HCT116 (cell line): ENCODE measurements around the gene TCP11X1.
"Not testable (repeated sequence)": the region's sequence is repeated elsewhere in the genome, so short reads cannot be mapped to it uniquely, and the experiment has no call there.

Source experiments
- EGR1 ChIP-seq: IDR thresholded peaks from 2 replicates; pipeline ENCODE4 v1.6.1; 2012; ENCODE audit warnings: low read depth
- EZH2 ChIP-seq: fragments of 200-600 bp; sonication (generic); IDR thresholded peaks from 2 replicates; pipeline ENCODE4 v1.6.1; 2017; ENCODE audit warnings: antibody characterized with exemption, mixed run types
- EZH2phosphoT487 ChIP-seq: fragments of 200-600 bp; IDR thresholded peaks from 2 replicates; pipeline ENCODE4 v1.6.1; 2018; ENCODE audit warnings: antibody characterized with exemption, borderline replicate concordance
- POLR2A ChIP-seq: IDR thresholded peaks from 2 replicates; pipeline ENCODE4 v1.7.0; 2011; ENCODE audit warnings: borderline replicate concordance; ENCODE audit not compliant: insufficient read depth, insufficient read length; ENCODE audit errors: extremely low read depth
- POLR2AphosphoS5 ChIP-seq: IDR thresholded peaks from 2 replicates; pipeline ENCODE4 v1.6.1; 2011; ENCODE audit warnings: mild to moderate bottlenecking, low read depth, low read length, moderate library complexity
- YY1 ChIP-seq: IDR thresholded peaks from 2 replicates; pipeline ENCODE4 v1.6.1; 2011; ENCODE audit warnings: low read length, low read depth, moderate library complexity, mild to moderate bottlenecking; ENCODE audit not compliant: insufficient replicate concordance; ENCODE audit errors: extremely low read depth
- ZNF274 ChIP-seq: fragments of 200-500 bp; sonication (Bioruptor generic); IDR thresholded peaks from 2 replicates; pipeline ENCODE4 v1.6.1; 2014; ENCODE audit warnings: mild to moderate bottlenecking, low read depth, low read length, inconsistent platforms
- TF ChIP-seq, protein P1 (sequence below), 3 experiments: fragments of 200-600 bp in 1 of 3; sonication (generic) in 1 of 3; IDR thresholded peaks in 2 of 3; conservative IDR thresholded peaks in 1 of 3; 2 replicates each; pipeline ENCODE4 v1.5.1; 2012 to 2017; ENCODE audit warnings: low read depth in 2 of 3, low read length in 2 of 3, antibody characterized with exemption in 1 of 3, borderline replicate concordance in 1 of 3, control low read depth in 1 of 3, mild to moderate bottlenecking in 1 of 3, mixed read lengths in 1 of 3, mixed run types in 1 of 3, moderate library complexity in 1 of 3; ENCODE audit not compliant: insufficient read depth in 1 of 3

DNA sequence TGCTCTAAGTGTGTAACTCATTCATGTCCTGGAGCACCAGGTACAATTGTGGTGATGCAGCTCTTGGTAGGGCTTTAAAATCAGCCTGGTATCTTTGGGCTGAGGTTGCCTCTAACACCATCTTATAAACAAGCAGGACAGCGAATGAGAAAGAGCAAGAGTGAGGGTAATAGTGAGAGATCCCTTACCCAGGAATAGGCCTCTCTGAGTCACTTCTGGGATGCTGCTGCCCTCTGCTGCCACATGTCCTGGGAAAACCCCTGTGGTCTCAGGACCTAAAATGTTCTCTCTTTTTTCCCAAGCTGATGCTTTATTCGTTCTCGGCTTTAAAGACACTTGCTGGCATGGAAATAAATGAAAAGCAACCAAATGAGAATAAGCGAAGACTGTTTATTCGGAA, 7.2 kb upstream of the TCP11X1 start:
- not testable (repeated sequence) for TF ChIP-seq POLR2A, EZH2, POLR2AphosphoS5, ZNF274, EGR1, EZH2phosphoT487, YY1
- TF ChIP-seq, protein P1, sequence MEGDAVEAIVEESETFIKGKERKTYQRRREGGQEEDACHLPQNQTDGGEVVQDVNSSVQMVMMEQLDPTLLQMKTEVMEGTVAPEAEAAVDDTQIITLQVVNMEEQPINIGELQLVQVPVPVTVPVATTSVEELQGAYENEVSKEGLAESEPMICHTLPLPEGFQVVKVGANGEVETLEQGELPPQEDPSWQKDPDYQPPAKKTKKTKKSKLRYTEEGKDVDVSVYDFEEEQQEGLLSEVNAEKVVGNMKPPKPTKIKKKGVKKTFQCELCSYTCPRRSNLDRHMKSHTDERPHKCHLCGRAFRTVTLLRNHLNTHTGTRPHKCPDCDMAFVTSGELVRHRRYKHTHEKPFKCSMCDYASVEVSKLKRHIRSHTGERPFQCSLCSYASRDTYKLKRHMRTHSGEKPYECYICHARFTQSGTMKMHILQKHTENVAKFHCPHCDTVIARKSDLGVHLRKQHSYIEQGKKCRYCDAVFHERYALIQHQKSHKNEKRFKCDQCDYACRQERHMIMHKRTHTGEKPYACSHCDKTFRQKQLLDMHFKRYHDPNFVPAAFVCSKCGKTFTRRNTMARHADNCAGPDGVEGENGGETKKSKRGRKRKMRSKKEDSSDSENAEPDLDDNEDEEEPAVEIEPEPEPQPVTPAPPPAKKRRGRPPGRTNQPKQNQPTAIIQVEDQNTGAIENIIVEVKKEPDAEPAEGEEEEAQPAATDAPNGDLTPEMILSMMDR (IDR thresholded peaks at IDR 0.05 in 2 of 3, conservative IDR thresholded peaks at IDR 0.05 in 1 of 3; ENCODE audit: borderline replicate concordance in 1 of 3, insufficient read depth in 1 of 3, low read depth in 2 of 3, low read length in 2 of 3) = not testable (repeated sequence)
